GM23248 (cell line): Measurements from ENCODE around the gene ZNF74.

Experiments used
- EZH2 ChIP-seq: fragments of 200-600 bp; sonication (generic); IDR thresholded peaks from 2 replicates; pipeline ENCODE4 v1.6.1; 2018; ENCODE audit warnings: antibody characterized with exemption, mild to moderate bottlenecking; ENCODE audit not compliant: insufficient read depth, poor library complexity, severe bottlenecking
- EZH2phosphoT487 ChIP-seq: fragments of 200-600 bp; sonication (generic); IDR thresholded peaks from 2 replicates; pipeline ENCODE4 v1.6.1; 2018; ENCODE audit warnings: antibody characterized with exemption, moderate library complexity, mild to moderate bottlenecking, low read depth; ENCODE audit not compliant: insufficient read depth

DNA sequence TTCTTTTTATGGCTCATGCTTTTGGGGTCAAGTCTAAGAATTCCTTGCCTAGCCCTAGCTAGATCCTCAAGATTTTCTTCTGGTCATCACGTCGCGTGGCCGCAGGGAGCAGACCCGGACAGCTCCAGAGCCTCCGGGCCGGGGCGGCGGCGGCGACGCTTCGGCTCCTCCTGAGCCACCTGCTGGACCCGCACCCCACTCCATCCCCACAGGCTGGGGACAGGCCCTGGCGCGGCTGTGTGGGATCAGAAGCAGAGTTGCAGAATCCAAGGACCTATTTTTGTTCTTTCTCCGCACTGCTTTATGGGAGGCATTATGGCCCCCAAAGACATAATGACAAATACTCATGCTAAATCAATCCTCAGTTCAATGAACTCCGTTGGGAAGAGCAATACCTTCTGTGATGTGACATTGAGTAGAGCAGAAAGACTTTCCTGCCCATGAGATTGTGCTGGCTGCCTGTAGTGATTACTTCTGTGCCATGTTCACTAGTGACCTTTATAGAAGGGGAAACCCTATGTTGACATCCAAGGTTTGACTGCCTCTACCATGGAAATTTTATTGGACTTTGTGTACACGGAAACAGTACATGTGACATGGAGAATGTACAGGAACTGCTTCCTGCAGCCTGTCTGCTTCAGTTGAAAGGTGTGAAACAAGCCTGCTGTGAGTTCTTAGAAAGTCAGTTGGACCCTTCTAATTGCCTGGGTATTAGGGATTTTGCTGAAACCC, 56.0 kb downstream of the ZNF74 start:
- TF ChIP-seq EZH2: no peak
- TF ChIP-seq EZH2phosphoT487: no peak
